ENCODE measurements around the gene PPP6R2.

PPP6R2 gene

GRCh38 chr22:50456026-50456425 lies 112.9 kb downstream of the PPP6R2 start:
- no peak for TF ChIP-seq CTCF (IDR thresholded peaks at IDR 0.05; ENCODE audit: low read depth, low read length)
- Histone ChIP-seq H3K27ac (no peak overlapping the region), H3K36me3 (peaks cover 79% of the 10 kb centered on the region), H3K27me3 (ENCODE audit: insufficient read depth, low read depth, severe bottlenecking) (no peaks in the 10 kb centered on the region), H3K4me3 (ENCODE audit: low read depth, low read length) (no peak overlapping the region), H3K9me3 (ENCODE audit: severe bottlenecking) (no peaks in the 10 kb centered on the region)
- no peak for DNase-seq

- H3K27me3 ChIP-seq (ENCODE audit: insufficient read depth, low read depth, severe bottlenecking): no peaks in the 10 kb centered on the region
- H3K9me3 ChIP-seq (ENCODE audit: severe bottlenecking): no peaks in the 10 kb centered on the region
- peak; percentile 50 for DNase-seq
- peaks cover 81% of the 10 kb centered on the region for H3K36me3 ChIP-seq
- TF ChIP-seq CTCF (IDR thresholded peaks at IDR 0.05; ENCODE audit: low read depth, low read length): peak; percentile 63
- no peak overlapping the region for H3K4me3 ChIP-seq (ENCODE audit: low read depth, low read length)
- H3K27ac ChIP-seq: no peak overlapping the region
These were observed 113.5 kb downstream of the PPP6R2 start for GRCh38 chr22:50456466-50457234.

GRCh38 chr22:50459016-50459415 lies 115.9 kb downstream of the PPP6R2 start:
- peaks cover 90% of the 10 kb centered on the region for H3K36me3 ChIP-seq
- no peak overlapping the region for H3K27ac ChIP-seq
- TF ChIP-seq CTCF (IDR thresholded peaks at IDR 0.05; ENCODE audit: low read depth, low read length): no peak

GRCh38 chr22:50459496-50460140 lies 116.5 kb downstream of the PPP6R2 start:
- H3K9me3 ChIP-seq (ENCODE audit: severe bottlenecking): no peaks in the 10 kb centered on the region
- DNase-seq: no peak
- TF ChIP-seq CTCF (IDR thresholded peaks at IDR 0.05; ENCODE audit: low read depth, low read length): peak; percentile 20; the same call in 1 of the 2 replicates
- no peak overlapping the region for H3K4me3 ChIP-seq (ENCODE audit: low read depth, low read length)
- no peak overlapping the region for H3K27ac ChIP-seq
- H3K36me3 ChIP-seq: peaks cover 90% of the 10 kb centered on the region
- H3K27me3 ChIP-seq (ENCODE audit: insufficient read depth, low read depth, severe bottlenecking): no peaks in the 10 kb centered on the region

More at GRCh38 chr22:50459016-50459415, 115.9 kb downstream of the PPP6R2 start:
- no peaks in the 10 kb centered on the region for H3K27me3 ChIP-seq (ENCODE audit: insufficient read depth, low read depth, severe bottlenecking)
- no peak overlapping the region for H3K4me3 ChIP-seq (ENCODE audit: low read depth, low read length)
- DNase-seq: no peak
- H3K9me3 ChIP-seq (ENCODE audit: severe bottlenecking): no peaks in the 10 kb centered on the region

GRCh38 chr22:50460938-50461337 lies 117.8 kb downstream of the PPP6R2 start:
- H3K27me3 ChIP-seq (ENCODE audit: insufficient read depth, low read depth, severe bottlenecking): no peaks in the 10 kb centered on the region
- TF ChIP-seq CTCF (IDR thresholded peaks at IDR 0.05; ENCODE audit: low read depth, low read length): no peak
- no peak overlapping the region for H3K27ac ChIP-seq
- H3K9me3 ChIP-seq (ENCODE audit: severe bottlenecking): no peaks in the 10 kb centered on the region
- H3K4me3 ChIP-seq (ENCODE audit: low read depth, low read length): no peak overlapping the region
- no peak for DNase-seq
- peaks cover 88% of the 10 kb centered on the region for H3K36me3 ChIP-seq

All from WERI-Rb-1 (cell line).